ENCODE data around the gene DPH1.
"Not testable (repeated sequence)": the region's sequence is repeated elsewhere in the genome, so short reads cannot be mapped to it uniquely, and the experiment has no call there.

Gene DPH1

GRCh38 chr17:2008332-2009126 is 21.4 kb upstream of the DPH1 start:
- DNase-seq, result peak in 1 of 51 donors; percentile 74

- no peak for DNase-seq
Observed at GRCh38 chr17:2009737-2010136, 20.2 kb upstream of the DPH1 start.

DNA sequence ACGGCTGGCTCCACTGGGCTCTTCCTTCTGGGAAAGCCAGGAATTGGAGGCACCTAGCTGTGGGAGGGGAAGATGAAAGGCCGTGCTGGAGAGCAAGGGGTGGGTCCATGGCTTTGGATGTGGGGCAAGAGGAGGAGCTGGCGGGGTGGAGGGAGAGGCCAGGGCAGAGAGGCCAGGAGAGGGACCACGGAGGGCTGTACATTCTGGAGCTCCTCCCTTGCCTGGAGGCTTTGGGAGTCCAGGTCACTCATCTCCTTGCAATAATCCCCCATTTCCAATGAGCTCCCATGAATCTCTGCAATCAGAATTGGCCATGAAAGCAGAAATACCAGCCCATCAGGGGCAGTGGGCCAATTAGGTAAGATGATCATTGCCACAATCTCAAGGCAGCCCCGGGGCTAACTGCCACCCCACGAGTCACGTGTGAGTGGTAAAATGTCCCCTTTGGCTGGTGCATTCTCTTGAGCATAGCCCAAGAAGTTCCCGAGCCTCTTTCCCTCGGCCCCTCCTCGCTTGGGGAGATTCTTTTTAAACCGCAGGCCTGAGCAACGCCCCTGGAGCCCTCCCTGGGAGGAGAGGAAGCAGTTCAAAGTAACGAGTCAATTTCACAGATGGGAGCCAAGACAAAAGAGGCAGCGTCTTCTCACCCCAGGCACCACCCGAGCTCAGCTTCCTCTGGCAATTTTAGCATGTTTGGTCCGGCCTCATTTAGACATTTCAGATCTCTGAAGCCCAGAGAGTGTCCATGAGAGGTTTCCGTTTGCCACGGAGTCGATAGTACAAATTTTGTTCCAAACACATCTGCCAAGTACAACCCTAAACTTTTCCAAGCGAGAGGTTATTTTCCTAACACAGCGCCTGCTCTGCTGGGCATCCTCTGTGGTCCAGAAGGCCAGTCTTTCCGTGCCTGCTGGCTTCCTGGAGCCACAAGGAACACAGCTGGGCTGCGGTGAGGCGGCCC is 18.3 kb upstream of the DPH1 start:
- DNase-seq, result no peak

DNA sequence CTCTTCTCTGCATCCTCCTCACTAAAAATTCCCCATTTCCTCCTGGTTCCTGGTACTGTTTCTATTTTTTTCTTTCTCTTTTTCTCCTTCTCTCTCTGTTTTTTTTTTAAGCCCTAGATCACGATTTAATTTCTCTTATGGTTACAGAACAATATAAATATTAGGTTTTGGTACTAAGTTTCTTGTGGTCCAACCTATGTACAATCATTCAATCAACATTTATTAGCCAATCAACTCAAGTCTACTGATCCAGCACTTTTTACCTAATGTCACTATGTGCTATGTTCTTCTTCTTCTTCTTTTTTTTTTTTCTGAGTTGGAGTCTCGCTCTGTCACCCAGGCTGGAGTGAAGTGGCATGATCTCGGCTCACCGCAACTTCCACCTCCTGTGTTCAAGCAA is 17.5 kb upstream of the DPH1 start:
- DNase-seq, result no peak

DNA sequence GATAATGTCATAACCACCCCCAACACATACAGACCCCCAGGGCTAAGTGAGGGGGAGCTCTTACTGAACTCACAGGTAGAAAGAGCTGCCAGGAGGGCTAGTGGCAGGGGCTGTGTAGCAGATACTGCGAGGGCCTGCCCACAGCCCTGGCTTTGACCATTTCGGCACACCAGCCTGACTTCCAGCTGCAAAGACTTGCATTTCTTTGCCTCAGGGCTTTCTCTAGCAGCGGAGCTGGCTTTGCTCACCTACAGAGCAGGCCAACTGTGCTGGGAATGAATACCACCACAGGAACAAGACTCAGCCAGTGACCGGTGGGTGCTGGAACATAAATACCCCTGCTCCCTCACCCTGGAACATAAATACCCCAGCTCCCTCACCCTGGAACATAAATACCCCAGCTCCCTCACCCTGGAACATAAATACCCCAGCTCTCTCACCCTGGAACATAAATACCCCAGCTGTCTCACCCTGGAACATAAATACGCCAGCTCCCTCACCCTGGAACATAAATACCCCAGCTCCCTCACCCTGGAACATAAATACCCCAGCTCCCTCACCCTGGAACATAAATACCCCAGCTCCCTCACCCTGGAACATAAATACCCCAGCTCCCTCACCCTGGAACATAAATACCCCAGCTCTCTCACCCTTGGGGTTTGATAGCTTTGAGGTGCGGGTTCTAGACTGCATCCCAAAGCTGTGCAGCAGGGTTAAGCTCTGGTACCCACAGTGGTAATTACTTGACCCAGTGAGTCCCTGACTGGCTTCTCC is 16.5 kb upstream of the DPH1 start:
- DNase-seq, result not testable (repeated sequence)

DNA sequence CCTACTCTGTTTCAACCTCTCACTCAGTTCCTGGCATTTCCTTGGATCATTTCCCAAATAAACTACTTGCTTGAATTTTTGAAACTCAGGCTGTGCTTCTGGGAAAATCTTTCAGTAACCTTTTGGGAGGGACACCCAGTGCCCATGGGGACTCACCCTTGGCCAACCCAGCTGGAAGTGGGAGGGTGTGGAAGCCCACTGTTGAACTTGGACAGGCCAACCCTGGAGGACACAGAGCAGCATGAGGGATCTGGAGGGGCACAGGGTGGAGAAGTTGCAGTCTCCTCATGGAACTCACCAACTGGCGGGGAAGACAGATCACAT is 16.0 kb upstream of the DPH1 start:
- no peak for DNase-seq

GRCh38 chr17:2015314-2015713 is 14.6 kb upstream of the DPH1 start:
- DNase-seq, result no peak

DNA sequence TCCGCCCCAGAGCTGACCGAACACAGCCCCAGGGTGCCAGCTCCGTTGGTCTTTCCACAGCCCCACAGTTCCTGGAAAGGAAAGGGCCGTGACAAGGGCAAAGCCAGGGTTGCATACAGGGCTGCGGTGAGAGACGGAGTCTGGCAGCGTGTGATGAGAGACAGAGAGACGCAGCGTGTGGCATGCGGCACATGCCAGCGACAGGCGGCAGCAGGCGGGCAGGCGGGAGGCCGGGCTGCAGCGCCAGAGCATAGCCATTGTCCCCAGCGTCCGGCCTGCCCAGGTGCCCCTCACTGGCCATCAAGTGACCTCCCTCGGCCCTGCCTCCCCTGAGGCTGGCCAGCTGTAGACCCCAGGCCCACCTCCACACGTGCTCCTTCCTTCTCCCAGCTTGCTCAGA is 13.5 kb upstream of the DPH1 start:
- no peak for DNase-seq

DNA sequence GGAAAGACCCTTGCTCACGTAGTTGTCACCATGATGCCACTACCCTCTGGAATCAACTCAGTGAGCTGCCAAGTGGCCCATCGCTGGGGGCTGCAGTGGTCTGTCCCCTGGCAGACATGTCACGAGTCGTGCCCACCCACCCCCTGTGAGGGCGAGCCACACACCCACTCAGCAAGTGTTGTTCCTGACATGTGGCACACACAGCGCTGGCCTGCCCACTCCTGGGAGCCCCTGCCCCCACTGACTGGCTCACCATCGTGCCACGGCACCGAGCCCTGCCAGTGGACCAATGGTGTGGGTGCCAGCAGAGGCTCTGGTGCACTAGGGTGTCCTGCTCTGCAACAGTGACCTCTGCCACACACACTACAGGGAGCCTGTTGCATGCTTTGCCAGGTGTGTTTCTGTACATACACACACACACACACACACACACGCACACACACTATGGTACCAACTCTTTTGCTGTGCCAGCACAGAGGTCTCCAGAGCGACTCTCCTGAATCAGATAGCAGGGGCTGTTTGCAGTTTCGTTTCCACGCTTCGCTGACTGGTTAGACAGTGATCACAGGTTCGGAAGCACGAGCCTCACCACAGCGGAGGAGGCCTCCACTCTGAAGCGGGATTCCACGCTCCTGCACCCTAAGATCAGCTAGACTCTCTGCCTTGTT is 12.5 kb upstream of the DPH1 start:
- peak in 2 of 51 donors; percentile 19 to 54 for DNase-seq

- no peak for DNase-seq
Observed at GRCh38 chr17:2018716-2019510, 11.0 kb upstream of the DPH1 start.

DNA sequence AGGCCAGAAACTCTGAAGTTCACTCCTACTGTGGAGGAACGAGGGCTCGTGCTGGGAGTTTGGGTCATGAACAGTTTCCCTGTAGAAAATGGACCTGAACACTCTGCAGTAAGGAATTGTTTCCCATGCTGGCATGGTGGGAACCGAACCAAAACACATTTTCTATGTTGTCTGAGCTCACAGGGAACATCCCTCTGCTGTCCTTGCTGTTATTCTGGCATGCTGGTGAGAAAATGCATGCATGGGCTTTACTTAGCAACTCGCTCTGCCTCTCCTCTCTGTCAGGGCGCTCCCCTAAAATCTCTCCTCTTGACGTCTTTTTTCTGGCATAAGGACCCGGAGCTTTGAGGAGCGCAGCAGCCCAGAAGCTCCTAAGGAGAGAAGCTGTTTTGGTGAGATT is 10.2 kb upstream of the DPH1 start:
- no peak for DNase-seq

- DNase-seq, result no peak
Observed at GRCh38 chr17:2020721-2021120, 9.2 kb upstream of the DPH1 start.

GRCh38 chr17:2022647-2023240 is 7.2 kb upstream of the DPH1 start:
- no peak for DNase-seq

- DNase-seq, result peak in 1 of 51 donors; percentile 46
Observed at GRCh38 chr17:2023256-2023655, 6.7 kb upstream of the DPH1 start.

- DNase-seq, result peak in 17 of 51 donors; percentile 9 to 46 (median 30)
Observed at GRCh38 chr17:2023692-2024571, 6.0 kb upstream of the DPH1 start.

- DNase-seq, result no peak
Observed at GRCh38 chr17:2024572-2025219, 5.3 kb upstream of the DPH1 start.

DNA sequence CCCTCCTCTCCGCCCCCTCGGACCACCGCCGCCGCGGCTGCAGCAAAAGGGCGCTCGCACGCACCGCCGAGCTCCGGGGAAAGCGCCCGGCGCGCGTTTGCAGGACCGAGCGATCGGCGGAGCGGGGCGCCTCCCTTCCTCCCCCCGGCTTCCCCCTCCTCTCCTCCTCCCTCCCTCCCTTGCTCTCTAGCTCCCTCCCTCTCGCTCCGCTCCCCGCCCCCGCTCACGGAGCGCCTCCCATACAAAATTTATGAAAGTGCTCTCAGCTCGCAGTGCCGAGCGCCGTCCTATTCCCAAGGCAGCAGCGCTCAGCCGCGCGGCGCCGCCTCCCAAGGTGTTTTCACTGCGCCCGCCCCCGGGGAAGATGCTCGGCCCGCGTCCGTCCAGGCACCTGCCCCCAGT is 4.7 kb upstream of the DPH1 start, which contains the start of gene RTN4RL1:
TSS of gene RTN4RL1 (minus strand) at position 115 of the 402 bp plus-strand sequence. CDS start 469 bp downstream, outside the sequence.
- peak in 23 of 51 donors; percentile 9 to 71 (median 35) for DNase-seq
